Loucy (cell line): ENCODE results near the gene TENM3.

Experiments
- CTCF ChIP-seq: fragments of 200-600 bp; sonication (generic); conservative IDR thresholded peaks from 2 replicates; pipeline ENCODE4 v1.5.1; 2014; ENCODE audit warnings: mild to moderate bottlenecking, antibody characterized with exemption, low read length
- EZH2phosphoT487 ChIP-seq: fragments of 200-600 bp; IDR thresholded peaks from 2 replicates; pipeline ENCODE4 v1.6.1; 2018; ENCODE audit warnings: antibody characterized with exemption, mild to moderate bottlenecking, moderate library complexity, borderline replicate concordance

- TF ChIP-seq CTCF: no peak
- no peak for TF ChIP-seq EZH2phosphoT487
Observed at GRCh38 chr4:182238355-182238931, 4.8 kb upstream of the TENM3 start.
